GM18951 (cell line): ENCODE measurements around the gene TMEM86A.
"Not testable (repeated sequence)": the region's sequence is repeated elsewhere in the genome, so short reads cannot be mapped to it uniquely, and the experiment has no call there.

Experiments used
- POLR2A ChIP-seq: IDR thresholded peaks from 4 replicates; pipeline ENCODE4 v1.6.1; 2011; ENCODE audit warnings: mild to moderate bottlenecking; ENCODE audit not compliant: insufficient read length, insufficient read depth; ENCODE audit errors: extremely low read depth
- in situ Hi-C: fragments of 300-500 bp; cut with MboI; formaldehyde crosslinking; loops from one replicate; pipeline ENCODE4 v1.12.0; 2022; ENCODE audit warnings: low sequenced_read_pairs, mixed read lengths, inconsistent platforms; ENCODE audit not compliant: unreplicated experiment

Gene TMEM86A

DNA sequence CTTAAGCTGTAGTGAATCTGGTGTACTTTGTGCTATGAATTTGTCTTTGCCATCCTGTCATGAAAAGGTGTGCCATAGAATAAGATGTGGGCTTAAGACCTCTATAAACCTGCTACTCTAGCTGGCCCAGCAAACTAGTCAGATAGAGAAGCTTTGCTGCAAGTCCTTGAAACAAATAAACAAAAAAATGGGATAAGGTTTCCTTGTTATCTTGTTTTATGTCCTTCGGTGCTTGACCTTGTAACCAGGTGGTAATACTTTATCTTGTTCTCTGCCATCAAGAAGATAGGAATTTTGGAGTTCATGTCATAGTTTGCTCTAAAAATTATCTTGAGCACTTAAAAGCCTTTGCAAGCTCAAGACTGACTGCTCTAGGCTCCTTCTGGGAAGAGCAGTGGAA is 14.3 kb upstream of the TMEM86A start:
- no peak for TF ChIP-seq POLR2A
- in situ Hi-C loops, result no loop called here

DNA sequence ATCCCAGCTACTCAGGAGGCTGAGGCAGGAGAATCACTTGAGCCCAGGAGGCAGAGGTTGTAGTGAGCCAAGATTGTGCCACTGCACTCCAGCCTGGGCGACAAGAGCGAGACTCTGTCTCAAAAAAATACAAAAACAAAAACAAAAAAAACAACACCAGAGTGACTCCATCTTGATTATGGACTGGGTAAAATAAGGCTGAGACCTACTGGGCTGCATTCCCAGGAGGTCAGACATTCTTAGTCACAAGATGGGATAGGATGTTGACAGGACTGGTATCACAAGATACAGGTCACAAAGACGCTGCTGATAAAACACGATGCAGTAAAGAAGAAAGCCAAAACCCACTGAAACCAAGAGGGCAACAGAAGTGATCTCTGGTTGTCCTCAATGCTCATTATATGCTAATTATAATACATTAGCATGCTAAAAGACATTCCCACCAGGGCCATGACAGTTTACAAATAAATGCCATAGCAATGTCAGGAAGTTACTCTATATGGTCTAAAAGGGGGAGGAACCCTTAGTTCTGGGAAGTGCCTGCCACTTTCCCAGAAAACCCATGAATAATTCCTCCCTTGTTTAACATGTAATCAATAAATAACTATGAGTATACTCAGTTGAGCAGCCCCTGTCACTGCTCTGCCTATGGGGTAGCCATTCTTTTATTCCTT is 7.0 kb upstream of the TMEM86A start:
- in situ Hi-C loops, result not testable (repeated sequence)

DNA sequence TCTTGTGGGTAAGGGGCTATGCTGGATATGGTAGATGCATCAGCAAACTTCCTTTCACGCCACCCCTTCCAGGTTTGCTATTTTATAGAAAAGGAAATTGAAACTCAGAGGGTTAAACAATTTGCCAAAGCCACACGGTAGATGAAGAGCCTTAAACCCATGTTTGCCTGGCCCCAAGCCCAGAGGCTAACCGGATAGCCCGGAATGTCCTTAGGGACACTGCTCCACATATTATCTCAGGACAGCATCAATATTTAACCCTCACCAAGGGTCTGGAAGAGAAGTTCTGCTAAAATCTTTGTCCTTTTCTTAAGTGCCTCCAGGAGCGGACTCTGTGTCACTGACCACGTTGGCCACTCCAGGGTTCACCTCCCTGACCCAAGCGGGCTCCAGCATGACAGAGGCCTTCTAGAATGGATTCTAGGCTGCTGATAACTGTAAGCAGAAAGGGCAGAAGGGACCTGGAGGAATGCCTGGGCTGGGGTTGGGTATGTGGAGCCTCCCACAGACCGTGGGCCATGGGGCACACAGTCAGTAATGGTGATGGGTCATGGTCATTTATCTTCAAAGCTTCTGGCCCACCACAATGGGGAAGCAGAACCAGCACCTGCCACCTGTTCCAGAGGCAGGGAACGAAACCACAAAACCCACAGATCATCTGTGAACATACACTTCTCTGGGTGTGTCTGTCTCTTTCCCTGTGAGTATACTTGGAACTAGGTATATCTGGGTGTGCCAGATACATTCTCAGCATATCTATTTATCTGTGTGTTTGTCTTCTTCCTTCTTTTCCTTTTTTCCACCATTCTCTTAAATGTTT is 5.4 kb upstream of the TMEM86A start:
- TF ChIP-seq POLR2A, result no peak
- in situ Hi-C loops, result no loop called here

DNA sequence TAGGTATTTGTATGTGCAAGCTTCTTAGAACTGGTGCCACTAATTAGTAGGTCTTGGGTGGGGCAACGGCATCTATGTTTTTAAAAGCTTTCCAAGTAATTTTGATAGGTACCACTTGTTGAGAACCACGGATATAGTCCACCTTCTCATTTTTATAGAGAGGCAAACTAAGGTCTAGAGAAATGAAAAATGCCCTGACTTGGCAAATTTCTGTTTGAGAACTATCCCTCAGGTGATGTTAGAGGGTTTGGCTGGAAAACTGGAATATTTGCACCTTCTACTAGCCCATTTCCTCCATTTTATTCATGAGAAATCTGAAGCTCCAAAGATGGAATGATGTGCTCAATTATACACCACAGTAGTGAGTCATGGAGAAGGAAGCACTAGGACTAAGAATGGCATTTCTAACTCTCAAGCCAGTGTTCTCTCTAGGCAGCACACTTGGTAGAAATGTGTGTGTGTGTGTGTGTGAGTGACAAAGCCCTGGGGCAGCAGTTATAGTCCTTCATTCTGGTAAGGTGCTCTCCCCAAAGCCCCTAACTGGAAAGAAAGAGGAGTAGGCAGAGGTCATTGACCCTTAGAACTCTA is 1.8 kb upstream of the TMEM86A start:
- TF ChIP-seq POLR2A, result no peak
- in situ Hi-C loops, result no loop called here

DNA sequence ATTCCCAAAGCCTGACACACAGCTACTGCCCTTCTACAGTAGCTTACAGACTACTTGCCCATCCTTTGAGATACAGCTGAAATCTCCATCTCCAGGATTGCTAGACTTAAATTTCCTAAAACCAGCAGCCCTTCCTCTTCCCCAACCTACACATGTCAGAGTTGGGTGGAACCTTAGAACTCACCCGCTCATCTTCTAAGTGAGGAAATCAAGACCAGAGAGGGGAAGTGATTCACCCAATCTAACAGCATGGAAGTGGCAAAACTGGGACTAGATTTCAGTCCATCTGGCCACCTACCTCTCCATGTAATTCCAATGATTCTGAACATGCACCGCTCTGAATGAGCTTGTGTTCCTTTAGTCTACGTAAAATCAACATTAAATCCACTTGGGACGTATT is 1.0 kb upstream of the TMEM86A start:
- TF ChIP-seq POLR2A, result no peak
- in situ Hi-C loops, result no loop called here

DNA sequence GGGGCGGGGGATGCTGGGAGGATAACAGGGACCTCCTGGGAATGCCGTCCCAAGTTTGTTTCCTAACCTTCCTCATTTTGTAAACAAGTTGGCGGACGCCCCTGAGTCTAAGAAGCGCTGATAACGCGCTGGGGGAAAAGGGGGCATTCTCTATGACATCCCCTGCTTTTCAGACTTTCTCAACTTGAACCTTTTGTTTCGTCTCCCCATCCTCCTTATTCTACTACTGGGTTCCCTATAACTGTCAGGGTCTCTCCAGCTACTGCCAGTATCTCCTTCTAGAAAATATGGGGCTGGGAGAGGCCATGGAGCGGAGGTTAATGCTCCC is 654 bp downstream of the TMEM86A start:
- in situ Hi-C loops, result no loop called here
- no peak for TF ChIP-seq POLR2A

DNA sequence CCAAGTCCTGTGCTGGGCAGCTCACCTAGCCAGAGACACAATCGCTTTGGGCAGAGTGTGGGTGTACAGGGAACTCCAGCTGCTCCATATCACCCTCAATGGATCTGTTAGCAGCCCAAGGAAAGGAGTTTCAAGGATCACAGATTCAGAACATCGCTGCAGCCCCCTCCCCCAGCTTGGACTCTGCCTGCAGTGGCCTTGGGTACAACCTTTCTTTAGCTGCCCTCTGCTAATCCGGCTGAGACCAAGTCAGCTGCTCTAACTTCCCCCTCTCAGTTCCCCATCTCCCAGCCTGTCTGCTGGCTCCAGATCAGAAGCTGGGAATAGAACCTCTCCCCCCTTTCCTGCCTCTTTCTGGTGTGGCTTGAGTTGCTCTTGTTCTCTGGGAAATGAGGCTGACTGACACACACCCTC is 1.3 kb downstream of the TMEM86A start:
- no peak for TF ChIP-seq POLR2A
- in situ Hi-C loops, result no loop called here

DNA sequence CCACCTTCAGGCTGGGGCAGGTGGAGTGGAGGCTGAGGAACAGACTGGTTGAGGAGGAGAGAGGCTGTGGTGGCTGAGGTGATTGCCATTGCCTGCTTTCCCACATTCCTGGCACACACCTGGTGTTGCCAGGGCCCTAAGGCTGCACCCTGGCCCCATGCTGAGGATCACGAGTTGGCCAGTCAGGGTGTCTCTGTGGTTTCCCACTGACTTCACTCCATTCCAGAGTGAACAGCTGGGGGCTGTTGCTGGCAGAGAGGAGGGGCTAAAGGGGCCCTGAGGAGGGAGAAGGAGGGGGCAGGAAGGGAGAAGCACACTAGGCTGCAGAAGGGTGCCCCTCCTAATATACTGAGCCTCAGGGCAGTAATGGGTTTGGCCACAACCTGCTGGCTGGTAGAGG is 1.8 kb downstream of the TMEM86A start:
- TF ChIP-seq POLR2A, result no peak

DNA sequence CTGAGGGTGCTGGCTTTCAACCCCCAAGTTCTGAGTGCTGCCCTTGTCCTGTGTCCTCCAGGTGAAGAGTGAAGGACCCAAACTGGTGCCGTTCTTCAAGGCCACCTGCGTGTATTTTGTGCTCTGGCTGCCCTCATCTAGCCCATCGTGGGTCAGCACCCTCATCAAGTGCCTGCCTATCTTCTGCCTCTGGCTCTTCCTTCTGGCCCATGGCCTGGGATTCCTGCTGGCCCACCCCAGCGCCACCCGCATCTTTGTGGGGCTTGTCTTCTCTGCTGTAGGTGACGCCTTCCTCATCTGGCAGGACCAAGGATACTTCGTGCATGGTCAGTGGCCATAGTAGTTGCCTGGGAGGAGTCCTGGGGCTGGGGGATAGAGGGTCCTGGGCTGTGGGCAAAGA is 2.3 kb downstream of the TMEM86A start:
- in situ Hi-C loops, result no loop called here
- TF ChIP-seq POLR2A, result no peak

More for the DNA sequence above, 1.8 kb downstream of the TMEM86A start:
- in situ Hi-C loops, result no loop called here

DNA sequence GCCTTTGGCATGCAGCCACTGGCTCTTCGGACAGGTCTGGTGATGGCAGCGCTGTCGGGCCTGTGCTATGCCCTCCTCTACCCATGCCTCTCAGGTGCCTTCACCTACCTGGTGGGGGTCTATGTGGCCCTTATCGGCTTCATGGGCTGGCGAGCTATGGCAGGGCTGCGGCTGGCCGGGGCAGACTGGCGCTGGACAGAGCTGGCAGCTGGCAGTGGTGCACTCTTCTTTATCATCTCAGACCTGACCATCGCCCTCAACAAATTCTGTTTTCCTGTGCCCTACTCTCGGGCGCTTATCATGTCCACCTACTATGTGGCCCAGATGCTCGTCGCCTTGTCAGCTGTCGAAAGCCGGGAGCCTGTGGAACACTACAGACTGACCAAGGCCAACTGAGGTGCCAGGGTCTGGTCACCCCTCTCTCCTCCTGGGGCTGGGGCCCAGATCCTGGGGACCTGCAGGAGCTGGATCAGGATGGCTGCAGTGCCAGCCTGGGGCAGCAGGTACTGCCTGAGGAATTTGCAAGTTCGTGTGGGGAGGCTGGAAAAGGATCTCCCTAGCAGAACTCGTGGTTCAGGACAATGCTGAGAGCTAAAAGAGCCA is 3.1 kb downstream of the TMEM86A start:
- no peak for TF ChIP-seq POLR2A
- in situ Hi-C loops, result no loop called here

DNA sequence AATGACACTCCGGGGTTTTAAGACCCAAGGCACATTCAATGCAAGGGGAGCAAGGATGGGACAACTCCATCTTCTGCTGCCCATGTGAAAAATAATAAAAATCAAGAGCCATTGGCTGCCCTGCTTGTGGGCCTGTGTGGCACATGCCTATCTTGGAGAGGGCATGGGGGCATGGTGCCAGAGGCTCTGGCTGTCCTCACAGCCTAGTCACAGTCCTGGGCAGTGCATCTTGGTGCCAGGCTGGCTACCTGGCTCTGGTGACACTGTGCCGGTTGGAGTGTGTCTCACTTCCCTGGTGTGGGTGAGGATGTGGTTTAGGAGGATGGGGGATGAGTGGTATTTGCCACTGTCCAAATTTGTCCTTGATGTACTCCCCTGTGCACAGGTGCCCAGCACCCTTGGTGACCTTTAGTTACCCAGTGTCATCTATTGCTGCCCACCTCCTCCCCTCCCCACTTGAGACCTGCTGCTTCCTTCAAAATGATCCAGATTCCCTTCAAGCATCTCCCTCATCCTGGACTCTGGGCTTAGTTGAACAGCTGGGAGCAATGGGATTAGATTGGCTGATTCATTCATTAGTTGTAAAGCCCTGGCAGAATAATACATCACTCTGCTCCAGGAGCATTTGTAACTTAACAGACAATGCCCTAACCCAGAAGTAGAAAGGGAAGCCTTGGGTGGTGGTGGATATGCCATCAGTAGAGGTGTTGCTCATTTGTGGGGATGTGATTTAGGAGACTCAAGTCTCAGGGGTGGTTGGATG is 4.6 kb downstream of the TMEM86A start:
- no peak for TF ChIP-seq POLR2A
- in situ Hi-C loops, result no loop called here

DNA sequence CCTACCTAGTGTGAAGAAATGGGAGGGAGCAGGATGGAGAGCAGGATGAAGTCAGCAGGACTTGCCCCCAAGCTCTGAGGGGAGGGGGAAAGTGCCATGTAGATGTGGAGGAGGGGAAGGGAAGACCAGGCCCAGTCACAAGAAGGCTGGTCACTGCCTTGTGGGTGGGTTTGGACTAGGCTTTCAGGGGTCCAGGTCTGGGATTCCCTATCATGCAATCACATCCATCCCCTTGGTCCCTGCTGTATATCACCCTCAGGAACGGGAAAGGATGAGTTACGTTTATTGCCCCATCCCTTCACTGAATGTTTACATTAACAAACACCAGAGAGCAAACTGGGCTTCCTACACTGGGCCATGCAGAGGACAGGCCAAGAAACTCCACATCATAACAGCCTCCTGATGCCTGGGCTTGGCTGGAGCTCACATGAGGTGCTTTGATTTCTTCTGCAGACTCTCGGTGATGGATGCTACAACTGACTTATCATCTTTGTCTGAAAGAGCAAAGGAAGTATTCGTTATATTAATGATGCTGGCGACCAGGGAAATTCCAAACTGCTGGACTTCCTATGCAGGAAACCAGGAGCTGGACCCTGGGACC is 5.6 kb downstream of the TMEM86A start:
- no peak for TF ChIP-seq POLR2A
- in situ Hi-C loops, result no loop called here

DNA sequence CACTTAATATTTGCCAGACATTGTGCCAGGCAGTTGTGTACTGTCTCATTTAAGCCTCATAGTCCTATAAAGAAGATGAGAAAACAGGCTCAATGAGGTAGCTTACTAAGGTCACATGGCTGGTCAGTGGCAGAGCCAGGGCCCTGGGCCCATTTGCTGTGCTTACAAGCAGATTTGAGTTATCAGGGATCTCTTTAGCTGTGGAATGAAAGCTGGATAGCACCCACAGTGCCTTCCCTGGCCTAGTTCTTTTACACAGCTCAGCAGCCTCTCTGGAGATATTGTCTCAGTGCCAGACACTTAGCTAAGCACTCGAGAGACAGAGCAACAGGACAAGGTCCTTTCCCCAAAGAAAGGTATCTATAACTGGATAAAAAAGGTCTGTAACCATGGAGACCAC is 6.1 kb downstream of the TMEM86A start:
- in situ Hi-C loops, result no loop called here
- no peak for TF ChIP-seq POLR2A
